ENCODE data around the gene CAMK2A.

CAMK2A gene

GRCh38 chr5:150309101-150309885 lies 19.7 kb upstream of the CAMK2A start:
- no peaks in the 10 kb centered on the region for H3K27me3 Mint-ChIP-seq
- H3K4me3 Mint-ChIP-seq: no peak overlapping the region
- H3K27ac Mint-ChIP-seq: no peak overlapping the region
- no peaks in the 10 kb centered on the region for H3K9me3 Mint-ChIP-seq (ENCODE audit: low read depth)
- H3K4me1 Mint-ChIP-seq (ENCODE audit: low read depth): peaks cover 4% of the 10 kb centered on the region
- no peaks in the 10 kb centered on the region for H3K36me3 Mint-ChIP-seq

GRCh38 chr5:150307617-150308426 lies 18.2 kb upstream of the CAMK2A start:
- H3K27ac Mint-ChIP-seq: no peak overlapping the region
- H3K36me3 Mint-ChIP-seq: no peaks in the 10 kb centered on the region
- H3K4me1 Mint-ChIP-seq (ENCODE audit: low read depth): peaks cover 4% of the 10 kb centered on the region
- H3K9me3 Mint-ChIP-seq (ENCODE audit: low read depth): no peaks in the 10 kb centered on the region
- H3K27me3 Mint-ChIP-seq: peaks cover 5% of the 10 kb centered on the region
- H3K4me3 Mint-ChIP-seq: no peak overlapping the region

- H3K36me3 Mint-ChIP-seq: no peaks in the 10 kb centered on the region
- H3K27ac Mint-ChIP-seq: no peak overlapping the region
- no peaks in the 10 kb centered on the region for H3K9me3 Mint-ChIP-seq (ENCODE audit: low read depth)
- H3K4me1 Mint-ChIP-seq (ENCODE audit: low read depth): peaks cover 4% of the 10 kb centered on the region
- peaks cover 5% of the 10 kb centered on the region for H3K27me3 Mint-ChIP-seq
- H3K4me3 Mint-ChIP-seq: no peak overlapping the region
These were observed 17.2 kb upstream of the CAMK2A start for GRCh38 chr5:150306775-150307174.

- Mint-ChIP-seq H3K36me3 (no peaks in the 10 kb centered on the region), H3K27me3 (peaks cover 10% of the 10 kb centered on the region), H3K4me1 (ENCODE audit: low read depth) (peaks cover 4% of the 10 kb centered on the region), H3K4me3 (no peak overlapping the region), H3K27ac (no peak overlapping the region), H3K9me3 (ENCODE audit: low read depth) (no peaks in the 10 kb centered on the region)
These were observed 16.0 kb upstream of the CAMK2A start for GRCh38 chr5:150305557-150305956.

- Mint-ChIP-seq H3K36me3 (no peaks in the 10 kb centered on the region), H3K4me1 (ENCODE audit: low read depth) (peaks cover 4% of the 10 kb centered on the region)
These were observed 15.5 kb upstream of the CAMK2A start for GRCh38 chr5:150305095-150305494.

GRCh38 chr5:150304481-150305081 lies 15.0 kb upstream of the CAMK2A start:
- Mint-ChIP-seq H3K4me1 (ENCODE audit: low read depth) (peaks cover 4% of the 10 kb centered on the region), H3K9me3 (ENCODE audit: low read depth) (no peaks in the 10 kb centered on the region), H3K27me3 (peaks cover 14% of the 10 kb centered on the region), H3K4me3 (no peak overlapping the region), H3K36me3 (no peaks in the 10 kb centered on the region), H3K27ac (no peak overlapping the region)

More at GRCh38 chr5:150305095-150305494, 15.5 kb upstream of the CAMK2A start:
- Mint-ChIP-seq H3K27me3 (peaks cover 10% of the 10 kb centered on the region), H3K4me3 (no peak overlapping the region), H3K9me3 (ENCODE audit: low read depth) (no peaks in the 10 kb centered on the region), H3K27ac (no peak overlapping the region)

- Mint-ChIP-seq H3K36me3 (no peaks in the 10 kb centered on the region), H3K9me3 (ENCODE audit: low read depth) (no peaks in the 10 kb centered on the region), H3K27ac (no peak overlapping the region), H3K4me3 (no peak overlapping the region), H3K4me1 (ENCODE audit: low read depth) (peaks cover 4% of the 10 kb centered on the region), H3K27me3 (peaks cover 14% of the 10 kb centered on the region)
These were observed 14.2 kb upstream of the CAMK2A start for GRCh38 chr5:150303660-150304386.

GRCh38 chr5:150303070-150303615 lies 13.6 kb upstream of the CAMK2A start:
- Mint-ChIP-seq H3K9me3 (ENCODE audit: low read depth) (no peaks in the 10 kb centered on the region), H3K27ac (no peak overlapping the region), H3K36me3 (no peaks in the 10 kb centered on the region), H3K27me3 (peaks cover 14% of the 10 kb centered on the region), H3K4me1 (ENCODE audit: low read depth) (peaks cover 4% of the 10 kb centered on the region), H3K4me3 (no peak overlapping the region)

GRCh38 chr5:150302301-150303069 lies 12.9 kb upstream of the CAMK2A start, which contains the start of gene ARSI:
ARSI (minus strand) TSS chr5:150302905; CDS start chr5:150302373, 532 bp downstream.
- peaks cover 14% of the 10 kb centered on the region for H3K27me3 Mint-ChIP-seq
- no peak within 1 kb of the TSS for H3K27ac Mint-ChIP-seq
- no peaks in the 10 kb centered on the region for H3K36me3 Mint-ChIP-seq
- peaks cover 4% of the 10 kb centered on the region for H3K4me1 Mint-ChIP-seq (ENCODE audit: low read depth)
- H3K9me3 Mint-ChIP-seq (ENCODE audit: low read depth): no peaks in the 10 kb centered on the region
- H3K4me3 Mint-ChIP-seq: no peak within 1 kb of the TSS

- H3K36me3 Mint-ChIP-seq: no peaks in the 10 kb centered on the region
- H3K27me3 Mint-ChIP-seq: peaks cover 14% of the 10 kb centered on the region
- H3K4me1 Mint-ChIP-seq (ENCODE audit: low read depth): peaks cover 4% of the 10 kb centered on the region
- no peak overlapping the region for H3K27ac Mint-ChIP-seq
- H3K4me3 Mint-ChIP-seq: no peak overlapping the region
- no peaks in the 10 kb centered on the region for H3K9me3 Mint-ChIP-seq (ENCODE audit: low read depth)
These were observed 12.3 kb upstream of the CAMK2A start for GRCh38 chr5:150301901-150302300.

GRCh38 chr5:150301170-150301505 lies 11.6 kb upstream of the CAMK2A start:
- H3K4me3 Mint-ChIP-seq: no peak overlapping the region
- no peaks in the 10 kb centered on the region for H3K36me3 Mint-ChIP-seq
- no peak overlapping the region for H3K27ac Mint-ChIP-seq
- H3K27me3 Mint-ChIP-seq: peaks cover 14% of the 10 kb centered on the region
- peaks cover 4% of the 10 kb centered on the region for H3K4me1 Mint-ChIP-seq (ENCODE audit: low read depth)
- H3K9me3 Mint-ChIP-seq (ENCODE audit: low read depth): no peaks in the 10 kb centered on the region

GRCh38 chr5:150300496-150301169 lies 11.1 kb upstream of the CAMK2A start:
- Mint-ChIP-seq H3K27me3 (peaks cover 14% of the 10 kb centered on the region), H3K36me3 (no peaks in the 10 kb centered on the region), H3K4me1 (ENCODE audit: low read depth) (peaks cover 4% of the 10 kb centered on the region), H3K9me3 (ENCODE audit: low read depth) (no peaks in the 10 kb centered on the region), H3K27ac (no peak overlapping the region), H3K4me3 (no peak overlapping the region)

- H3K4me3 Mint-ChIP-seq: no peak overlapping the region
- H3K9me3 Mint-ChIP-seq (ENCODE audit: low read depth): no peaks in the 10 kb centered on the region
- no peak overlapping the region for H3K27ac Mint-ChIP-seq
- no peaks in the 10 kb centered on the region for H3K36me3 Mint-ChIP-seq
- H3K4me1 Mint-ChIP-seq (ENCODE audit: low read depth): no peaks in the 10 kb centered on the region
- peaks cover 14% of the 10 kb centered on the region for H3K27me3 Mint-ChIP-seq
These were observed 10.2 kb upstream of the CAMK2A start for GRCh38 chr5:150299571-150300327.
